HG03196 (cell line): Measurements from ENCODE around the gene APOBEC3F.
"Not testable (repeated sequence)": the region's sequence is repeated elsewhere in the genome, so short reads cannot be mapped to it uniquely, and the experiment has no call there.

Experiments
- ATAC-seq: cut with Tn5 transposase; IDR thresholded peaks from one replicate; pipeline ENCODE4 v1.9.1; 2021; ENCODE audit not compliant: unreplicated experiment

Gene APOBEC3F

DNA sequence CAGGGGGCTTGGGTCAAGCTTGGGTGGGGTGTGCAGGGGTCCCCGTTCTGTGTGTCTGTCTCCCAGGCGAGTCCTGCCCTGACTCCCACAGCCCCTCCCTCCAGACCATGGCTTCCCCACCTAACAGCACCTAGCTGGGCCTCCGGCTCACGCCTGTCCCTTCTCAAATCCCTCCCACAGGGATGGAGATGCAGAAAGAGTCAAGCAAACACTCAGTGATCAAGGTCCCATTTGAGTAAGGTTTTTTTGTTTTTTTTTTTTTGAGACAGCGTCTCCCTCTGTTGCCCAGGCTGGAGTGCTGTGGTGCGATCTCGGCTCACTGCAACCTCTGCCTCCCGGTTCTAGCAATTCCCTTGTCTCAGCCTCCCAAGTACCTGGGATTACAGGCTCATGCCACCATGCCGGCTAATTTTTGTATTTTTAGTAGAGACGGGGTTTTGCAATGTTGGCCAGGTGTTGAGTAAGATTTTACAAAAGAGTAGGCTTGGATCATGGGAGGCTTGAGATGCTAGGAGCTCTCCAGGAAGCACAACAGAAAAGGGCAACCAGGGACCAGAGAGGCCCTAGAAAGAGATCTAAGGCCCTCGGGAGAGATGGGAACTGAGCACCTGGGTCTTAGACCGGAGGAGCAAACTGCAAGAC lies 14.0 kb upstream of the APOBEC3F start:
- ATAC-seq: no peak

DNA sequence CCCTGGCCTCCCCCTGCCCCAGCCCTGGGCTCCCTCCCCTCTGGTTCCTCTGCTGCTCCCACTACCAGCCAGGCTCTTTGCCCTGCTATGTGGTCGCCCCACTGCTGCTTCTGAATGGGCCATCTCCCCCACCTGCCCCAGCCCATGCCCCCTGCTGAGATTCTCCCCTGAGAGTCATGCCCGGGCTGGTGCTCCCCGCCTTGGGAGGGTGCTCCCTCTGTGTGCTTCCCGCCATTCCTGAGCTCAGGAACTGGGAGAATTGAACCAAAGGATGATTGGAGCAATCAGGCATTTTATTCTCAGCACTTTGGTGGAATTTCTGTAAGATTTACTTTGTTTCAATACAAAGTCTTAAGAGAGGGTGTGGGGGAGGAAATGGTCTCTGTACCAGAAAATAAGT lies 12.9 kb upstream of the APOBEC3F start:
- ATAC-seq: no peak

DNA sequence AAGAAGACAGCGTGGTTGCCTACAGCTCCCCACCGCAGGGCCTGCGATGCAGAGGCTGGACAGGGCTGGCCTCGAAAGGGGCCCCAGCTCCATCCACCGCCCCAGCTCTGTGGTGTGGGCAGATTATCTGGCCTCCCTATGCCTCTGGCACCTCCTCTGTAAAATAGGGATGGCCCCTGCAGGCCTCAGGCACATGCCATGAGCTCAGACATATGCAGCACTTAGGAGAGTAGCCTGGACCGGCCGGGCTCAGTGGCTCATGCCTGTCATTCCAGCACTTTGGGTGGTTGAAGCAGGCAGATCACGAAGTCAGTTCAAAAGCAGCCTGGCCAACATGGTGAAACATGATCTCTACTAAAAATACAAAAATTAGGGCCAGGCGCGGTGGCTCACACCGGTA lies 12.4 kb upstream of the APOBEC3F start:
- no peak for ATAC-seq

DNA sequence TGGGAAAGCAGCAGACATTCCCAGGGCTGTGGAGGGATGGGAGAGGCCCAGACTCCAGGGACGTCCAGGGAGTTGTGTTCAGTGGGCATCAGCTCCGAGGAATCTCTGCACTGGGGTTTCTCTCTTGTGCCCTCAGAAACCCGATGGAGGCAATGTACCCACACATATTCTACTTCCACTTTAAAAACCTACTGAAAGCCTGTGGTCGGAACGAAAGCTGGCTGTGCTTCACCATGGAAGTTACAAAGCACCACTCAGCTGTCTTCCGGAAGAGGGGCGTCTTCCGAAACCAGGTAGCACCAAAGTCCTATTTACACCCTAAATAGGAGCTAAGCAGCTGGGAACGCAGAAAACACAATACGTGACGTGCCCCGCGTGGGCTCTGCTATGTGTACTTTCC lies 11.4 kb upstream of the APOBEC3F start:
- ATAC-seq: no peak

DNA sequence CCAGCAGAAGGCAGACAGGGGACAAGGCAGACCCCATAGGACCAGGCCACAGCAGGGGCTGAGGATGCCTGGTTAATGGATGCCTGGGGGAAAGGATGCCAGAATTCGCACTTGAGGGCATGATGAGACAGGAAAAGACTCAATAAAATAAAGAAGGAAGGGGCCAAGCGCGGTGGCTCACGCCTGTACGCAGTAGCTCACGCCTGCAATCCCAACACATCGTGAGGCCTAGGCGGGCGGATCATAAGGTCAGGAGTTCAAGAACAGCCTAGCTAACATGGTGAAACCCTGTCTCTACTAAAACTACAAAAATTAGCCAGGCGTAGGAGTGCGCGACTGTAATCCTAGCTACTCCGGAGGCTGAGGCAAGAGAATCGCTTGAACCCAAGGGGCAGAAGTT lies 10.0 kb upstream of the APOBEC3F start:
- ATAC-seq: no peak

DNA sequence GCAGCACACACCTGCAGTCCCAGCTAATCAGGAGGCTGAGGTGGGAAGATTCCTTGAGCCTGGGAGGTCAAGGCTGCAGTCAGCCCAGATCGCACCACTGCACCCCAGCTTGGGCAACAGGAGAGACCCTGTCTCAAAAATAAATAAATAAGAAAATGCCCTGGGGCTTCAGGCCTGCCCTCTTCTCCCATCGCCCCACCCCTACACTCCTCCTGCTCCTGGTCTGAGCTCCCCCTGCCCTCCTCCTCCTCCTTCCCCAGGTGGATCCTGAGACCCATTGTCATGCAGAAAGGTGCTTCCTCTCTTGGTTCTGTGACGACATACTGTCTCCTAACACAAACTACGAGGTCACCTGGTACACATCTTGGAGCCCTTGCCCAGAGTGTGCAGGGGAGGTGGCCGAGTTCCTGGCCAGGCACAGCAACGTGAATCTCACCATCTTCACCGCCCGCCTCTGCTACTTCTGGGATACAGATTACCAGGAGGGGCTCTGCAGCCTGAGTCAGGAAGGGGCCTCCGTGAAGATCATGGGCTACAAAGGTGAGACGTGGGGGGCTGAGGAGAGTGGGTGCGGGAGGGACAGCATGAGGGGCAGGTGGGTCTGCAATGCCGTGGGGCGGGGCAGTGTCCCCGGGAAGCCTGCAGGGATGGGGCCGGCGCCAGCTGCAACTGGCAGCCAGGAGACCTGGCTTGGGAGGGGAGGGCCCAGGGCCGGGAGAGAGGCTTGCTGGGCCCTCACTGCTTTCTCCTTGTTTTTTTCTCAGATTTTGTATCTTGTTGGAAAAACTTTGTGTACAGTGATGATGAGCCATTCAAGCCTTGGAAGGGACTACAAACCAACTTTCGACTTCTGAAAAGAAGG lies 9.0 kb upstream of the APOBEC3F start:
- not testable (repeated sequence) for ATAC-seq

DNA sequence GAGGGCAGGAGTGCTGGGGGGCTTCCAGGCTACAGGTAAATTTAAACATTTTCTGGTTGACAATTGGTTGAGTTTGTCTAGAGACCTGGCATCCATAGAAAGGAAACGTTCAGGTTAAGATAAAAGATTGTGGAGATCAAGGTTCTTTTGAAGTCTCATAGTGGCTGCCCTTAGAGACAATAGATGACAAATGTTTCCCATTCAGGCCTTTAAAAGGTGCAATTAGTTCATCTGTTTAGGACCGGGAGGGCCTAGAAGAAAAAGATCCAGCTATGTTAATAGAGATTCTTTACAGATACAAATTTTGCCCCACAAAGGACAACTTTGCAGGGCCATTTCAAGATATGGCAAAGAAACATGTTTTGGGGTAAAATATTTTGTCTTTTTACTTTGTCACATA lies 3.6 kb upstream of the APOBEC3F start:
- ATAC-seq: not testable (repeated sequence)

DNA sequence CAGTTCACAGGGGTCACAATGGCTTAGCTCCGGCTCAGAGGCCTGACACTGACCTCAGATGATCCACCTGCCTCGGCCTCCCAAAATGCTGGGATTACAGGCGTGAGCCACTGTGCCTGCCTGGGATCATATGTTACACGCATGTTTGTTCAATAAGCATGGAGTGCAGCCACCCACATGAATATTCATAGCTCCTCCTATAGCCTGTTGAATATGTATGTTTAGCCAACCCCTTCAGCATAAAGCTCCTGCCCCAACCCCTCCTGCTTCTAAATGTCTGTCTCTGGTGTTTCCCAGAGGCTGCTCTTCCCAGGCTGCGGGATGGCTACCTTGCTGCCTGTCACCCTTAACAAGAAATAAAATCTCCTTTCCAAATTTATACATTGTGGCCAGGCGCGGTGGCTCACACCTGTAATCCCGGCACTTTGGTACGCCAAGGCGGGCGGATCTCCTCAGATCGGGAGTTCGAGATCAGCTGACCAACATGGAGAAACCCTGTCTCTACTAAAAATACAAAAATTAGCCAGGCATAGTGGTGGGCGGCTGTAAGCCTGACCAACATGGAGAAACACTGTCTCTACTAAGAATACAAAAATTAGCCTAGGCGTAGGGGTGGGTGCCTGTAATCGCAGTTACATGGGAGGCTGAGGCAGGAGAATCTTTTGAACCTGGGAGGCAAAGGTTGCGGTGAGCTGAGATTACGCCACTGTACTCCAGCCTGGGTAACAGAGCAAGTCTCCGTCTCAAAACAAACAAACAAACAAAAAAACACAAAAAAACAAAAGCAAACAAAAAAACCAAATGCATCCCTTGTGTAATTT lies 1.1 kb upstream of the APOBEC3F start:
- no peak for ATAC-seq

DNA sequence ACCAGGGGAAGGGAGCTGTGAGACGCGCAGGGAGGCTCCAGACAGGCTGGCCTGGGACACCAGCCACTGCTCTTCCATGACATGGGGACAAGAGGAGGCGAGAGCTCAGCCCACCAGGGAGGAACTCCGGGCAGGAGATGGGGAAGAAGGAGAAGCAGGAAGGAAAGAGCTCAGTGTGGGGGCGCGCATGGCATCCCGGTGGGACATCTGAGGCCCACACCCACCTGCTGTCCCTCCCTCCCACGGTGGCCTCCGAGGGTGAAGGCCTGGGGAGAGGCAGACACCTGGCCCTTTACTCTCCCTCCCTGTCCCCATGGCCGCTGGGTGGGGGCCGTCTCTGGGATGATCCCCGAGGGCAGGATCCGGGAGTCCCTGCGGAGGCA lies 518 bp upstream of the APOBEC3F start:
- ATAC-seq: not testable (repeated sequence)

DNA sequence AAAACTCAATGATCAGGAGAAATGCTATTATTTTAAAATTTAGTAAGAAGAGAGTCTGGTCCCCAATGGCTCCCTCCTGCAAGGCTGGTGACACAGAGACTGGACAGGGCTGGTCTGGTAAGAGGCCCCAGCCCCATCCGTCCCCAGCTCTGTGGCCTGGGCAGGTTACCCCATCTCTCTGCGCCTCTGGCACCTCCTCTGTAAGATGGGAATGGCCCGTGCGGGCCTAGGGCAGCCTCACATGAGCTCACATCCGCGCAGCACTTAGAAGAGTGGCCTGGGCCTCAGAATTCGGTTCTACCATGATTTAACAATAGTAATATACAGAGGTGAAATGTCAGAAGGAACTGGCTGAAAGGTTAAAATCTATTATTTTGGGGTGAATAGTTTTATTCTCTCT lies 1.2 kb downstream of the APOBEC3F start:
- no peak for ATAC-seq

DNA sequence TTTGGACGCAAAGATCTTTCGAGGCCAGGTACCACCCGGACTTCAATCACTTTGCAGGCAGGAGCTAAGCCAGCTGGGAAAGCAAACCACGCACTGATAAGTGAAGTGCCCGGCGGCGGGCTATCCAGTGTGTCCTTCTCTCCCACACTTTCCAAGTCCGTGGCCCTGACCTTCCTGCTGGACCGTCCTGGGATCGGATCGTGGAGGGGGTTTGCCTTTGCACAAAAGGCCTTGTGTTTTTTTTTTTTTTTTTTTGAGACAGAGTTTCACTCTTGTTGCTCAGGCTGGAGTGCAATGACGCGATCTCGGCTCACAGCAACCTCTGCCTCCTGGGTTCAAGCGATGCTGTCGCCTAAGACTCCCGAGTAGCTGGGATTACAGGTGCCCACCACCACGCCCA lies 2.4 kb downstream of the APOBEC3F start:
- ATAC-seq: not testable (repeated sequence)

DNA sequence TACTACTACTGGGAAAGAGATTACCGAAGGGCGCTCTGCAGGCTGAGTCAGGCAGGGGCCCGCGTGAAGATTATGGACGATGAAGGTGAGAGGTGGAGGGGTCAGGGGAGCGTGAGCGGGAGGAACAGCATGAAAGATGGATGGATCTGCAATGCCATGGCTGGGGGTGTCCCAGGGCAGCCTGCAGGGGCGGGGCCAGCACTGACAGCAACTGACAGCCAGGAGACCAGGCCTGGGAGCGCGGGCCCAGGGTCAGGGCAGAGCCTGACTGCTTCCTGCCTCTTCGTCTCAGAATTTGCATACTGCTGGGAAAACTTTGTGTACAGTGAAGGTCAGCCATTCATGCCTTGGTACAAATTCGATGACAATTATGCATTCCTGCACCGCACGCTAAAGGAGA lies 4.5 kb downstream of the APOBEC3F start:
- not testable (repeated sequence) for ATAC-seq

DNA sequence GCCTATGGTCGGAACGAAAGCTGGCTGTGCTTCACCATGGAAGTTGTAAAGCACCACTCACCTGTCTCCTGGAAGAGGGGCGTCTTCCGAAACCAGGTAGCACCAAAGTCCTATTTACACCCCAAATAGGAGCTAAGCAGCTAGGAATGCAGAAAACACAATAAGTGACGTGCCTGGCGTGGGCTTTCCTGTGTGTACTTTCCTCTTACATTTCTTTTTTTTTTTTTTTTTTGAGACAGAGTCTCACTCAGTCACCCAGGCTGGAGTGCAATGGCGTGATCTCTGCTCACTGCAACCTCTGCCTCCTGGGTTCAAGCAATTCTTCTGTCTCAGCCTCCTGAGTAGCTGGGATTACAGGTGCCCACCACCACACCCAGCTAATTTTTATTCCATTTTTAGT lies 8.8 kb downstream of the APOBEC3F start:
- ATAC-seq: not testable (repeated sequence)

DNA sequence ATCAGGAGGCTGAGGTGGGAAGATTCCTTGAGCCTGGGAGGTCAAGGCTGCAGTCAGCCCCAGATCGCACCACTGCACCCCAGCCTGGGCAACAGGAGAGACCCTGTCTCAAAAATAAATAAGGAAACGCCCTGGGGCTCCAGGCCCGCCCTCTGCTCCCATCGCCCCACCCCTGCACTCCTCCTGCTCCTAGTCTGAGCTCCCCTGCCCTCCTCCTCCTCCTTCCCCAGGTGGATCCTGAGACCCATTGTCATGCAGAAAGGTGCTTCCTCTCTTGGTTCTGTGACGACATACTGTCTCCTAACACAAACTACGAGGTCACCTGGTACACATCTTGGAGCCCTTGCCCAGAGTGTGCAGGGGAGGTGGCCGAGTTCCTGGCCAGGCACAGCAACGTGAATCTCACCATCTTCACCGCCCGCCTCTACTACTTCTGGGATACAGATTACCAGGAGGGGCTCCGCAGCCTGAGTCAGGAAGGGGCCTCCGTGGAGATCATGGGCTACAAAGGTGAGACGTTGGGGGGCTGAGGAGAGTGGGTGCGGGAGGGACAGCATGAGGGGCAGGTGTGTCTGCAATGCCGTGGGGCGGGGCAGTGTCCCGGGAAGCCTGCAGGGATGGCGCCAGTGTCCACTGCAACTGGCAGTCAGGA lies 11.3 kb downstream of the APOBEC3F start:
- ATAC-seq: not testable (repeated sequence)

DNA sequence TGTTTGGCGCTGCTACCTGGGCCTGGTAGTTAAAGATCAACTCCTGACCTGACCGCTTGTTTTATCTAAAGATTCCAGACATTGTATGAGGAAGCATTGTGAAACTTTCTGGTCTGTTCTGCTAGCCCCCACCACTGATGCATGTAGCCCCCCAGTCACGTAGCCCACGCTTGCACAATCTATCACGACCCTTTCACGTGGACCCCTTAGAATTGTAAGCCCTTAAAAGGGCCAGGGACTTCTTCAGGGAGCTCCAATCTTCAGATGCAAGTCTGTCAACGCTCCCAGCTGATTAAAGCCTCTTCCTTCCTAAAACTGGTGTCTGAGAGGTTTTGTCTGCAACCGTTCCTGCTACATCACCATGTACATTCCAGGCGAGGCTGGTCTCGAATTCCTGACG lies 15.0 kb downstream of the APOBEC3F start:
- no peak for ATAC-seq

DNA sequence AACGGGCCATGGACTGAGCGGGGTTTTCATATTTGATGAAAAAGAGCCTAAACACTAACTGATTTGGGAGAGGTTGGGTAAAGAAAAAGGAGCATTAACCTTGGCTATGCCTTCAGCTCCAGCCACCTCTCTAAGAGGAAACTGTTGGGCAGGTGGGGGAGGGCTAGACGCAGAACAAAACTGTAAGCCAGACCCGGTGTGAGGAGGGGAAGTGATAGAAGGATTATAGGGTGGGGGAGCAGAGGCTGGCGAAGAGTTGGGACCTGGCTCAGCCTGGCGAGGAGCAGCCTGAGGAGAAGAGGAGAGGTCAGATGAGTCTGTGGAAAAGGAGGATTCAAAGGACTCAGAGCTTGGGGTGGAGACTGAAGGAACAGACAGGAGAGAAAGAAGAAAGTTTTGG lies 20.6 kb downstream of the APOBEC3F start:
- not testable (repeated sequence) for ATAC-seq

DNA sequence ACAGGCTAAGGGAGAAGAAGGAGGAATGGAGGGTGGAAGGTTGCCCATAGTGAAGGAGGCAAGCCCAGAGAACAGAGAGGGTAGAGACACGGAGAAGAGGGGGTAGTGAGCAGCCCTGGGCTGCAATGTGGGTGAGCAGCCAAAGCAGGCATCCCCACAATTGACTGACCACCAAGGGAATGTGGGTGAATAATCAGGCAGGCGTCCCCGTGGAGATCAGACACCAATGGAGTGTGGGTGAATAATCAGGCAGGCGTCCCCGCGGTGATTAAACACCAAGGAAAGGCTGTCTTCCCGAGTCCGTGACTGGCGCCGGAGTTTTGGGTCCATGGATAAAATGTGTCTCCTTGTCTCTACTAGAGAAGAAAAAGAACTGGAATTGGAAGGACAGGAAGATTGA lies 21.3 kb downstream of the APOBEC3F start:
- ATAC-seq: not testable (repeated sequence)

DNA sequence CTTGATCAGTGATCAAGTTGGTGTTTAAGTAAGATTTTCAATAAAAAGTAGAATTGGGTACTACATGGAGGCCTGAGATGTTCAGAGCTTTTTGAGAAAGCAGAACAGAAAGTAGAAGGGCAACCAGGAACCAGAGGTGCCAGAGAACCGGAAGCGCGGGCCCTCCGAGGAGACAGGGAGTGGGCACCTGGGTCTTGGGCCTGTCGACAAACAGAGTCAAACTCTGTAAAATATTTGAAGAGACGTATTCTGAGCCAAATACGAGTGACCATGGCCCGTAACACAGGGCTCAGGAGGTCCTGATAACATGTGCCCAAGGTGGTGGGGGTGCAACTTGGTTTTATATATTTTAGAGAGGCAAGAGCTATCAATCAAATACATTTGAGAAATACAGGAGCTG lies 23.2 kb downstream of the APOBEC3F start:
- not testable (repeated sequence) for ATAC-seq

DNA sequence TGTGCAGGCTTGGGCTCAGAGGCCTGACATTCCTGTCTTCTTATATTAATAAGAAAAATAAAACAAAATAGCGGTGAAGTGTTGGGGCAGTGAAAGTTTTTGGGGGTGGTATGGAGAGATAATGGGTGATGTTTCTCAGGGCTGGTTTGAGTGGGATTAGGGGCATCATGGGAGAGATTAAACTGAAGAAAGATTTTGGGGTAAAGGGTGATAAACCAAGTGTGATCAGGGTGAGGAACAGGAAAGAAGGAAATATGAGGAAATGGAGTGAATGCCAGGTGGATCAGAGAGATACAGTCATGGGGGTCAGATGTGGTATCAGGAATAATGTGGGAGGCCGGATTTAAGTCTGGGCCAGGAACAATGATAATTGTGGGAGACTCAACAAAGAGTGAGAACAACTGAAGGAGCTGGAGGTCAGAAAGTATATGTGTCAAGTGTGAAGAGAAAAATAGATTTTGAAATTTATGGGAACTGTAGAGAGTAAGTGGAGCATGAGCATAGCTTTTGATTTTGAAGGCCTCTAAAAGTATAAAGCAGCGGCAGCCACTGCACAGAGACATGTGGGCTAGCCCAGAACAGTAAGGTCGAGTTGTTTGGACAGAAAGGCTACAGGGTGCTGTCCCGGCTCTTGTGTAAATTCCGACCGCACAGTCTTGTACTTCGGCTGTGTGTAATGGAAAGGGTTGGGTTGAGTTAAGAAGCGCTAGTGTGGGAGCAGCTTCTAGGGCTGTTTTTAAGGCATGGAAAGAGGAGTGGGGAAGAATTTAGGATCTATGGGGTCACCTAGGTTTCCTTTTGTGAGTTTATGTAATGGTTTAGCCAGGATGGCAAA lies 26.0 kb downstream of the APOBEC3F start:
- not testable (repeated sequence) for ATAC-seq
